ENCODE results near the gene OPHN1.

DNA sequence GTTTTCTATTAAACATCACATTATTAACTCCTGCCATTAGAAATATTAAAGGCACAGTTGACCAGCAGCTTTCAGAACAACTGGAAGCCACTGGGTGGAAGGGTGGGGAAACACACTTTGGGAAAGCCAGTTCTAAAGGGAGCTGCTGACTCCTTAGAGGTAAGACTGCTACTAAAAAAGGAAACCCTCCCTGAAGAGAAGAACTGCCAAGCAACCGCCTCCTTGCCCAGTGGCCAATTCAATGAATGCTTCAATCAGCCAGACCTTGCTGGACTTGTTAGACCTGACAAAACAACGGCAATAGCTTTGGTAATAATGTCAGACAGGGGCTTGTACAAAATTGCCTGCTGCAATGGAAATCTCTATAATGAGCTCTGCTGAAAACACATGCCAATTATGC, 15.6 kb downstream of the OPHN1 start:
- no peak for TF ChIP-seq POLR2A (IDR thresholded peaks at IDR 0.05)
- TF ChIP-seq, protein P1, sequence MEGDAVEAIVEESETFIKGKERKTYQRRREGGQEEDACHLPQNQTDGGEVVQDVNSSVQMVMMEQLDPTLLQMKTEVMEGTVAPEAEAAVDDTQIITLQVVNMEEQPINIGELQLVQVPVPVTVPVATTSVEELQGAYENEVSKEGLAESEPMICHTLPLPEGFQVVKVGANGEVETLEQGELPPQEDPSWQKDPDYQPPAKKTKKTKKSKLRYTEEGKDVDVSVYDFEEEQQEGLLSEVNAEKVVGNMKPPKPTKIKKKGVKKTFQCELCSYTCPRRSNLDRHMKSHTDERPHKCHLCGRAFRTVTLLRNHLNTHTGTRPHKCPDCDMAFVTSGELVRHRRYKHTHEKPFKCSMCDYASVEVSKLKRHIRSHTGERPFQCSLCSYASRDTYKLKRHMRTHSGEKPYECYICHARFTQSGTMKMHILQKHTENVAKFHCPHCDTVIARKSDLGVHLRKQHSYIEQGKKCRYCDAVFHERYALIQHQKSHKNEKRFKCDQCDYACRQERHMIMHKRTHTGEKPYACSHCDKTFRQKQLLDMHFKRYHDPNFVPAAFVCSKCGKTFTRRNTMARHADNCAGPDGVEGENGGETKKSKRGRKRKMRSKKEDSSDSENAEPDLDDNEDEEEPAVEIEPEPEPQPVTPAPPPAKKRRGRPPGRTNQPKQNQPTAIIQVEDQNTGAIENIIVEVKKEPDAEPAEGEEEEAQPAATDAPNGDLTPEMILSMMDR (IDR thresholded peaks at IDR 0.05), result no peak

All from adrenal gland (tissue), 5 donors.